H1 (cell line): ENCODE data around the gene TTC24. TPM values are rescaled to one million over a fixed set of nuclear protein-coding genes. Genes with fewer than 3 reads are reported as not detected.

Experiments
- CTCF ChIA-PET: fragments of 300-600 bp; sonication (Branson Sonifier 250); formaldehyde crosslinking; loops from one replicate; lab custom pipeline; 2021; ENCODE audit not compliant: partially characterized antibody; lab: Charles Lee
- POLR2A ChIA-PET: fragments of 300-600 bp; sonication (Branson Sonifier 250); formaldehyde crosslinking; loops from one replicate; lab custom pipeline; 2021; ENCODE audit warnings: inconsistent platforms; ENCODE audit not compliant: partially characterized antibody; lab: Charles Lee
- DNase-seq, 2 experiments: peaks; one replicate each; pipeline versions ENCODE4 v3.0.0 to v3.0.0-alpha.2; 2010 to 2022; ENCODE audit warnings: low spot score in 2 of 2, low read depth in 1 of 2, mixed read lengths in 1 of 2
- FAIRE-seq: peaks from 2 replicates; lab custom pipeline; 2011; peaks lifted over from hg19 to GRCh38; lab: Jason Lieb, UNC
- H2AFZ ChIP-seq: 2 replicates; pipeline ENCODE4 v1.8.1; 2012; ENCODE audit warnings: low read length, inconsistent platforms
- H2AK5ac ChIP-seq: 2 replicates; pipeline ENCODE4 v1.6.1; 2013; ENCODE audit warnings: low read depth, low read length
- H2BK120ac ChIP-seq: replicated peaks from 2 replicates; pipeline ENCODE3; 2013; ENCODE audit warnings: low read depth, low read length, inconsistent platforms
- H2BK12ac ChIP-seq: 2 replicates; pipeline ENCODE4 v1.6.1; 2013; ENCODE audit warnings: low read depth, low read length
- H2BK15ac ChIP-seq: 2 replicates; pipeline ENCODE4 v1.6.1; 2013; ENCODE audit warnings: low read length
- H2BK20ac ChIP-seq: 2 replicates; pipeline ENCODE4 v1.6.1; 2013; ENCODE audit warnings: low read length
- H2BK5ac ChIP-seq: 2 replicates; pipeline ENCODE4 v1.6.1; 2013; ENCODE audit warnings: low read depth, low read length
- H3K14ac ChIP-seq: 2 replicates; pipeline ENCODE4 v1.6.1; 2013; ENCODE audit warnings: inconsistent platforms; ENCODE audit not compliant: insufficient read length
- H3K18ac ChIP-seq: 2 replicates; pipeline ENCODE4 v1.6.1; 2013; ENCODE audit warnings: low read length; ENCODE audit errors: extremely low read depth
- H3K23ac ChIP-seq: 2 replicates; pipeline ENCODE4 v1.6.1; 2013; ENCODE audit warnings: inconsistent platforms; ENCODE audit not compliant: insufficient read length
- H3K23me2 ChIP-seq: 2 replicates; pipeline ENCODE4 v1.6.1; 2013; ENCODE audit warnings: low read depth, low read length
- H3K27ac ChIP-seq: 2 replicates; pipeline ENCODE4 v1.6.1; 2011; ENCODE audit warnings: low read depth, low read length, inconsistent platforms
- H3K27me3 ChIP-seq, 4 experiments: replicated peaks in 1 of 4; 1 replicate in 1 of 4; 2 replicates in 3 of 4; pipeline versions ENCODE4 v1.6.1 to v1.8.1; 2011 to 2013; ENCODE audit warnings: low read length in 3 of 4, mild to moderate bottlenecking in 3 of 4, inconsistent platforms in 2 of 4, mixed read lengths in 2 of 4, moderate library complexity in 1 of 4; ENCODE audit not compliant: control insufficient read depth in 3 of 4, insufficient read depth in 3 of 4; ENCODE audit errors: extremely low read depth in 1 of 4
- H3K36me3 ChIP-seq, 4 experiments: 2 replicates each; pipeline versions ENCODE4 v1.6.1 to v1.8.1; 2011 to 2013; ENCODE audit warnings: mild to moderate bottlenecking in 4 of 4, low read length in 3 of 4, moderate library complexity in 2 of 4, control low read depth in 1 of 4, inconsistent platforms in 1 of 4; ENCODE audit not compliant: insufficient read depth in 4 of 4, control insufficient read depth in 2 of 4
- H3K4ac ChIP-seq: replicated peaks from 2 replicates; pipeline ENCODE3; 2013; ENCODE audit warnings: low read length, low read depth, mixed read lengths, inconsistent platforms; ENCODE audit not compliant: insufficient read length
- H3K4me1 ChIP-seq, 4 experiments: replicated peaks in 1 of 4; 1 replicate in 1 of 4; 2 replicates in 3 of 4; pipeline versions ENCODE4 v1.6.1 to v1.8.1; 2011 to 2013; ENCODE audit warnings: low read length in 3 of 4, inconsistent platforms in 2 of 4, mixed read lengths in 1 of 4; ENCODE audit not compliant: insufficient read depth in 4 of 4, control insufficient read depth in 3 of 4
- H3K4me2 ChIP-seq, 2 experiments: 2 replicates each; pipeline versions ENCODE4 v1.6.1 to v1.8.1; 2011 to 2013; ENCODE audit warnings: low read depth in 2 of 2, low read length in 2 of 2, control low read depth in 1 of 2, inconsistent platforms in 1 of 2, mild to moderate bottlenecking in 1 of 2; ENCODE audit not compliant: insufficient read depth in 1 of 2
- H3K4me3 ChIP-seq, 4 experiments: fragments of 200-600, 300-600 bp in 1 of 4; sonication (generic), shearing (Covaris generic), sonication (Bioruptor Twin) in 1 of 4; 2 replicates each; pipeline versions ENCODE4 v1.5.1 to v1.8.1; 2011 to 2016; ENCODE audit warnings: low read length in 4 of 4, low read depth in 3 of 4, control low read depth in 2 of 4, inconsistent platforms in 2 of 4, mild to moderate bottlenecking in 2 of 4, mixed read lengths in 1 of 4, moderate library complexity in 1 of 4; ENCODE audit not compliant: insufficient read depth in 2 of 4; ENCODE audit errors: extremely low read depth in 1 of 4
- H3K56ac ChIP-seq: replicated peaks from 2 replicates; pipeline ENCODE3; 2013; ENCODE audit warnings: low read depth, mild to moderate bottlenecking, mixed read lengths, low read length, inconsistent platforms; ENCODE audit not compliant: insufficient read length
- H3K79me1 ChIP-seq: 2 replicates; pipeline ENCODE4 v1.6.1; 2013; ENCODE audit warnings: low read depth, low read length, control low read depth
- H3K79me2 ChIP-seq, 2 experiments: 2 replicates each; pipeline versions ENCODE4 v1.6.1 to v1.8.1; 2012 to 2013; ENCODE audit warnings: low read length in 2 of 2, mild to moderate bottlenecking in 2 of 2, inconsistent platforms in 1 of 2; ENCODE audit not compliant: insufficient read depth in 2 of 2, control insufficient read depth in 1 of 2
- H3K9ac ChIP-seq, 4 experiments: replicated peaks in 1 of 4; 1 replicate in 1 of 4; 2 replicates in 3 of 4; pipeline versions ENCODE4 v1.6.1 to v1.8.1; 2011 to 2013; ENCODE audit warnings: low read depth in 3 of 4, low read length in 3 of 4, control low read depth in 2 of 4, mild to moderate bottlenecking in 2 of 4, moderate library complexity in 2 of 4, inconsistent platforms in 1 of 4; ENCODE audit errors: extremely low read depth in 1 of 4
- H3K9me3 ChIP-seq, 2 experiments: 2 replicates each; pipeline versions ENCODE4 v1.6.1 to v1.8.1; 2012 to 2013; ENCODE audit warnings: mild to moderate bottlenecking in 2 of 2, moderate library complexity in 2 of 2, control low read depth in 1 of 2, inconsistent platforms in 1 of 2, low read depth in 1 of 2, low read length in 1 of 2, mixed read lengths in 1 of 2; ENCODE audit not compliant: insufficient read depth in 2 of 2
- H4K20me1 ChIP-seq, 2 experiments: replicated peaks in 1 of 2; 2 replicates each; pipeline versions ENCODE3 to v1.8.1; 2011 to 2013; ENCODE audit warnings: inconsistent platforms in 2 of 2, low read length in 2 of 2, mild to moderate bottlenecking in 1 of 2; ENCODE audit not compliant: insufficient read depth in 2 of 2, control insufficient read depth in 1 of 2
- H4K5ac ChIP-seq: 2 replicates; pipeline ENCODE4 v1.6.1; 2013; ENCODE audit warnings: low read length, low read depth, mixed read lengths, inconsistent platforms; ENCODE audit not compliant: insufficient read length
- H4K8ac ChIP-seq: 2 replicates; pipeline ENCODE4 v1.8.0; 2013; ENCODE audit warnings: mild to moderate bottlenecking, moderate library complexity, low read length, inconsistent platforms; ENCODE audit not compliant: insufficient read depth; ENCODE audit errors: extremely low read depth
- H4K91ac ChIP-seq: replicated peaks from 2 replicates; pipeline ENCODE3; 2013; ENCODE audit warnings: low read length, mixed read lengths, inconsistent platforms; ENCODE audit not compliant: insufficient read length
- CHD2 ChIP-seq: IDR thresholded peaks from 2 replicates; pipeline ENCODE4 v1.6.1; 2012; ENCODE audit warnings: low read length, improper control_type of control experiment
- E2F6 ChIP-seq: IDR thresholded peaks from 2 replicates; pipeline ENCODE4 v1.6.1; 2012; ENCODE audit warnings: inconsistent platforms
- HDAC2 ChIP-seq, 2 experiments: fragments of 300-600 bp in 1 of 2; sonication (generic) in 1 of 2; IDR thresholded peaks; 2 replicates each; pipeline ENCODE4 v1.6.1; 2011 to 2012; ENCODE audit warnings: low read depth in 2 of 2, low read length in 2 of 2, mild to moderate bottlenecking in 2 of 2, moderate library complexity in 2 of 2, borderline replicate concordance in 1 of 2, inconsistent platforms in 1 of 2
- KDM1A ChIP-seq: fragments of 200-600, 300-600 bp; sonication (generic); IDR thresholded peaks from 2 replicates; pipeline ENCODE4 v1.7.1; 2016; ENCODE audit warnings: mild to moderate bottlenecking, low read length, borderline replicate concordance
- NRF1 ChIP-seq: IDR thresholded peaks from 2 replicates; pipeline ENCODE4 v1.6.1; 2011; ENCODE audit warnings: mild to moderate bottlenecking, low read depth, low read length, improper control_type of control experiment
- RFX5 ChIP-seq: IDR thresholded peaks from 2 replicates; pipeline ENCODE4 v1.6.1; 2011; ENCODE audit warnings: low read depth, low read length, improper control_type of control experiment, borderline replicate concordance
- SAP30 ChIP-seq: fragments of 300-600 bp; sonication (generic); IDR thresholded peaks from 2 replicates; pipeline ENCODE4 v1.7.1; 2012; ENCODE audit warnings: low read length, moderate library complexity, mild to moderate bottlenecking, inconsistent platforms; ENCODE audit not compliant: insufficient read depth, insufficient replicate concordance
- SIN3A ChIP-seq, 2 experiments: IDR thresholded peaks in 1 of 2; conservative IDR thresholded peaks in 1 of 2; 2 replicates each; pipeline ENCODE4 v1.6.1; 2011 to 2012; ENCODE audit warnings: low read length in 2 of 2, improper control_type of control experiment in 1 of 2, low read depth in 1 of 2, mild to moderate bottlenecking in 1 of 2
- SIRT6 ChIP-seq: IDR thresholded peaks from one replicate; pipeline ENCODE4 v1.7.1; 2012; ENCODE audit warnings: low read length, inconsistent platforms
- SIX5 ChIP-seq: IDR thresholded peaks from 2 replicates; pipeline ENCODE4 v1.6.1; 2011; ENCODE audit warnings: mild to moderate bottlenecking, low read depth, low read length
- TAF1 ChIP-seq: IDR thresholded peaks from 2 replicates; pipeline ENCODE4 v1.6.1; 2011; ENCODE audit warnings: mild to moderate bottlenecking, low read depth, low read length
- ZNF274 ChIP-seq: IDR thresholded peaks from 2 replicates; pipeline ENCODE4 v1.7.0; 2012; ENCODE audit warnings: low read length, borderline replicate concordance; ENCODE audit errors: extremely low read depth
- WGBS, 2 experiments: shearing (Covaris generic) in 1 of 2; methylation state at CpG; one replicate each; pipeline versions ENCODE4 v1.1.6 to v1.1.7; 2013 to 2015; ENCODE audit warnings: low lambda C conversion rate in 2 of 2, mixed read lengths in 2 of 2, inconsistent platforms in 1 of 2, low coverage in 1 of 2, missing lambda C conversion rate in 1 of 2; ENCODE audit not compliant: insufficient replicate concordance in 2 of 2, insufficient coverage in 1 of 2, insufficient read length in 1 of 2; ENCODE audit errors: extremely low coverage in 1 of 2, missing lambda C conversion rate in 1 of 2; 5-methylcytosine and 5-hydroxymethylcytosine counted together
- polyA plus RNA-seq, 7 experiments: library from polyadenylated mRNA; depleted of rRNA in 3 of 7; stranded (reverse) in 5 of 7; unstranded in 2 of 7; fragments of >200 nt in 5 of 7; fragments of 200-250 nt in 2 of 7; gene quantifications; 1 replicate in 5 of 7; 2 replicates in 1 of 7; 4 replicates in 1 of 7; pipeline versions ENCODE4 v1.2.1 to v1.2.3, GENCODE V29; 2011 to 2013; ENCODE audit warnings: missing spikeins in 2 of 7, mixed read lengths in 2 of 7
- total RNA-seq: library from RNA; stranded (reverse); fragmentation: NEBNext Ultra II Directional; extraction: Animal tissue kit (Norgen Biotek cat#: 25700); gene quantifications from 2 replicates; pipeline ENCODE4 v1.2.1, GENCODE V29; 2021
- TF ChIP-seq, protein P1 (sequence below): IDR thresholded peaks from 2 replicates; pipeline ENCODE4 v1.6.1; 2012; ENCODE audit warnings: inconsistent platforms

TTC24 gene
- total and polyA plus RNA-seq, 2 of the 8 experiments (the other 6 are each of a cell fraction or from before 2014, with no cell fraction given): 0.08 TPM; not detected in 1

- H3K27me3 ChIP-seq: no peaks in the 10 kb centered on the region
- H4K8ac ChIP-seq: no peak overlapping the region
- H3K23me2 ChIP-seq: no peaks in the 10 kb centered on the region
- H4K20me1 ChIP-seq: peaks cover 0 to 8% of the 10 kb centered on the region in 2 experiments
- H3K4ac ChIP-seq: no peak overlapping the region
- no peaks in the 10 kb centered on the region for H3K4me1 ChIP-seq
- ChIA-PET POLR2A (interaction anchor here (0.6 to 1.3 kb wide), 2 partner anchors 11 to 44 kb away, joined by 3 read pairs; no protein-coding TSS in a partner anchor), CTCF (interaction anchor here (0.6 to 6.8 kb wide), 7 partner anchors 12 to 102 kb away, joined by 3 to 33 read pairs (median 3); no protein-coding TSS in a partner anchor)
- no peak overlapping the region for H2BK120ac ChIP-seq
- no peak overlapping the region for H2BK20ac ChIP-seq
- no peaks in the 10 kb centered on the region for H3K79me2 ChIP-seq
- no peak overlapping the region for H3K14ac ChIP-seq
- no peak overlapping the region for H2AK5ac ChIP-seq
- FAIRE-seq (no peak), DNase-seq (no peak)
- H3K27ac ChIP-seq: no peak overlapping the region
- H3K4me2 ChIP-seq: no peak overlapping the region
- H3K9ac ChIP-seq: no peak overlapping the region
- no peak overlapping the region for H2BK5ac ChIP-seq
- H2BK12ac ChIP-seq: no peak overlapping the region
- no peak overlapping the region for H3K56ac ChIP-seq
- no peak overlapping the region for H3K23ac ChIP-seq
- no peaks in the 10 kb centered on the region for H3K79me1 ChIP-seq
- H3K9me3 ChIP-seq: no peaks in the 10 kb centered on the region
- no peak overlapping the region for H2BK15ac ChIP-seq
- H3K18ac ChIP-seq: no peak overlapping the region
- H2AFZ ChIP-seq: no peak overlapping the region
- H4K5ac ChIP-seq: no peak overlapping the region
- no peak overlapping the region for H3K4me3 ChIP-seq
- H4K91ac ChIP-seq: no peak overlapping the region
- WGBS, 2 experiments: 95% methylated on average over 4 of the region's 4 CpGs; no CpG with 5 or more reads in 1 of the 2 experiments
- H3K36me3 ChIP-seq: peaks cover 3 to 24% (median 14%) of the 10 kb centered on the region in 4 experiments; a peak in 7 of 8 replicates
- TF ChIP-seq TAF1 (no peak), RFX5 (no peak), ZNF274 (no peak), NRF1 (no peak), SIRT6 (no peak), SIX5 (no peak), SIN3A (conservative IDR thresholded peaks at IDR 0.05 in 1 of 2, IDR thresholded peaks at IDR 0.05 in 1 of 2; ENCODE audit: low read depth in 1 of 2, low read length in 2 of 2) (no peak), E2F6 (no peak), HDAC2 (IDR thresholded peaks at IDR 0.05; ENCODE audit: borderline replicate concordance in 1 of 2, low read depth in 2 of 2, low read length in 2 of 2) (no peak), CHD2 (no peak), KDM1A (no peak), SAP30 (no peak)
- TF ChIP-seq, protein P1, sequence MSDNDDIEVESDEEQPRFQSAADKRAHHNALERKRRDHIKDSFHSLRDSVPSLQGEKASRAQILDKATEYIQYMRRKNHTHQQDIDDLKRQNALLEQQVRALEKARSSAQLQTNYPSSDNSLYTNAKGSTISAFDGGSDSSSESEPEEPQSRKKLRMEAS: no peak
These were observed 32.1 kb upstream of the TTC24 start for GRCh38 chr1:156547434-156547833.
